Dermis blood vessel endothelial cell (primary cell): Measurements from ENCODE around the gene SPAAR. TPM values are rescaled to one million over a fixed set of nuclear protein-coding genes. Genes with fewer than 3 reads are reported as not detected.
"Not testable (repeated sequence)": the region's sequence is repeated elsewhere in the genome, so short reads cannot be mapped to it uniquely, and the experiment has no call there.

Experiments used
- DNase-seq: peaks from one replicate; pipeline ENCODE4 v3.0.0; 2010
- total RNA-seq: library from RNA; depleted of rRNA; stranded (reverse); fragments of >200 nt; gene quantifications from 2 replicates; pipeline ENCODE4 v1.2.3, GENCODE V29; 2014

The SPAAR gene
- total RNA-seq, 1 donor from 2014 or later = 3.2 TPM

- DNase-seq = peak; percentile 59
Observed at GRCh38 chr9:35923927-35924763, 14.9 kb downstream of the SPAAR start.

GRCh38 chr9:35928591-35929452 is 19.5 kb downstream of the SPAAR start:
- no peak for DNase-seq

- no peak for DNase-seq
Observed at GRCh38 chr9:35929453-35929718, 20.1 kb downstream of the SPAAR start.

GRCh38 chr9:35930521-35930920 is 21.2 kb downstream of the SPAAR start:
- no peak for DNase-seq

GRCh38 chr9:35930989-35931388 is 21.7 kb downstream of the SPAAR start:
- no peak for DNase-seq

GRCh38 chr9:35932735-35933134 is 23.4 kb downstream of the SPAAR start:
- DNase-seq = no peak

GRCh38 chr9:35933550-35934067 is 24.3 kb downstream of the SPAAR start:
- DNase-seq = no peak

GRCh38 chr9:35934069-35934468 is 24.8 kb downstream of the SPAAR start:
- not testable (repeated sequence) for DNase-seq

GRCh38 chr9:35935261-35935660 is 26.0 kb downstream of the SPAAR start:
- no peak for DNase-seq

- DNase-seq = no peak
Observed at GRCh38 chr9:35935755-35936509, 26.6 kb downstream of the SPAAR start.

GRCh38 chr9:35937227-35937626 is 27.9 kb downstream of the SPAAR start:
- DNase-seq = no peak

GRCh38 chr9:35938474-35939356 is 29.4 kb downstream of the SPAAR start:
- DNase-seq = no peak

- DNase-seq = no peak
Observed at GRCh38 chr9:35939679-35940250, 30.5 kb downstream of the SPAAR start.

GRCh38 chr9:35940458-35941407 is 31.4 kb downstream of the SPAAR start:
- no peak for DNase-seq

GRCh38 chr9:35942286-35942685 is 33.0 kb downstream of the SPAAR start:
- no peak for DNase-seq

GRCh38 chr9:35944173-35944572 is 34.9 kb downstream of the SPAAR start:
- DNase-seq = no peak

GRCh38 chr9:35944841-35945240 is 35.6 kb downstream of the SPAAR start:
- DNase-seq = no peak

- peak; percentile 79 for DNase-seq
Observed at GRCh38 chr9:35945341-35946018, 36.2 kb downstream of the SPAAR start.

- DNase-seq = peak; percentile 61
Observed at GRCh38 chr9:35948451-35948850, 39.2 kb downstream of the SPAAR start.

GRCh38 chr9:35948901-35949318 is 39.6 kb downstream of the SPAAR start:
- DNase-seq = peak; percentile 49
